NCI-H2196 (cell line): ENCODE measurements around the gene ARHGEF2.
A peak's percentile ranks its signal among the peaks of the same experiment; 100 is the strongest.

Experiments
- DNase-seq: peaks from one replicate; lab custom pipeline; 2025; ENCODE audit not compliant: unreplicated experiment; lab: John Stamatoyannopoulos, UW

Gene ARHGEF2

DNA sequence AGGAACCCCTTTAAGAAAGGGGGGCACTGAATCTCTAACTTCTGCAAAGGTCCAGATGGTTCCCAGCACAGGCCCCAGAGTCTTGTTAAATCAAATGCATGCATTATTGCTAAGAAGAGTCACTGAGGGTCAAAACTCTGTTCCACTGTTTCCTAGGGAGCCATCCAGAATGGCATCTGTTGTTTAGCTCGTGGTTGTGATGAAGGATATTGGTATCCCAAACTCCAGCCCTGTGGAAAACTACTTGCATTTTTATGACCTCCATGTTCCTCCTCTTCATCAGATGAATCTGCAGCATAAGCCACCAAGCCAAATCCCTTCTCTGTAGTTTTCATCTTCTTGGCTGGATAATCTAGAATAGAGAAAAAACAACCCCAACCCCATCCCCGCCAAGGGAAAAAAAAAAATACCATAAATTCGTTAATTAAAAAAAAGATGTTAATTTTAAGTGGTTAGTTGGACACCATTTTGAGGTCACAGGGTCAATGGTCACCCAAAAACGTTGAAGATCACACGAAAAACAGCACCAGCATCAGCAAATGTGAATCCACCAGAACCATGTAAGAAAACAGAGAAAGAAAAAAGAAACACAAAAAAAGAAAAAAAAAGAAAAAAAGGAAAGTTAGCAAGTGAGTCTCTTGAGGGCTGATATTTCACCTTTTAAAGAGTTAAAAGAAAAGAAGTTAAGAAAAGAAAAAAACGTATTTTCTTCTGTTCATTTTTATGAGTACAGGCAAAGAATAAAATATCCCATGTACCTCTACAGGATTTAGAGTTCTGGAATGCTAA lies 64.2 kb downstream of the ARHGEF2 start:
- no peak for DNase-seq

DNA sequence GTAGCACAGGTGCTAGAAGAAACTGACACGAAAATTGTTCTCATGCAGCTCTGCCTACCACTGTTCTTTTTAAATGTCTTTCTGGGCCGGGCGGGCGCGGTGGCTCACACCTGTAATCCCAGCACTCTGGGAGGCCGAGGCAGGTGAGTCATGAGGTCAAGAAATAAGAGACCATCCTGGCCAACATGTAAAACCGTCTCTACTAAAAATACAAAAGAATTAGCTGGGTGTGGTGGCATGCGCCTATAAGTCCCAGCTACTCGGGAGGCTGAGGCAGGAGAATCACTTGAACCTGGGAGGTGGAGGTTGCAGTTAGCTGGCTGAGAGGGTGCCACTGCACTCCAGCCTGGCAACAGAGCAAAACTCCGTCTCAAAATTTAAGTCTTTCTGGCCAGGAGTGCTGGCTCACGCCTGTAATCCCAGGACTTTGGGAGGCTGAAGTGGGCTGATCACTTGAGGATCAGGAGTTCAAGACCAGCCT lies 66.3 kb downstream of the ARHGEF2 start:
- DNase-seq: no peak

DNA sequence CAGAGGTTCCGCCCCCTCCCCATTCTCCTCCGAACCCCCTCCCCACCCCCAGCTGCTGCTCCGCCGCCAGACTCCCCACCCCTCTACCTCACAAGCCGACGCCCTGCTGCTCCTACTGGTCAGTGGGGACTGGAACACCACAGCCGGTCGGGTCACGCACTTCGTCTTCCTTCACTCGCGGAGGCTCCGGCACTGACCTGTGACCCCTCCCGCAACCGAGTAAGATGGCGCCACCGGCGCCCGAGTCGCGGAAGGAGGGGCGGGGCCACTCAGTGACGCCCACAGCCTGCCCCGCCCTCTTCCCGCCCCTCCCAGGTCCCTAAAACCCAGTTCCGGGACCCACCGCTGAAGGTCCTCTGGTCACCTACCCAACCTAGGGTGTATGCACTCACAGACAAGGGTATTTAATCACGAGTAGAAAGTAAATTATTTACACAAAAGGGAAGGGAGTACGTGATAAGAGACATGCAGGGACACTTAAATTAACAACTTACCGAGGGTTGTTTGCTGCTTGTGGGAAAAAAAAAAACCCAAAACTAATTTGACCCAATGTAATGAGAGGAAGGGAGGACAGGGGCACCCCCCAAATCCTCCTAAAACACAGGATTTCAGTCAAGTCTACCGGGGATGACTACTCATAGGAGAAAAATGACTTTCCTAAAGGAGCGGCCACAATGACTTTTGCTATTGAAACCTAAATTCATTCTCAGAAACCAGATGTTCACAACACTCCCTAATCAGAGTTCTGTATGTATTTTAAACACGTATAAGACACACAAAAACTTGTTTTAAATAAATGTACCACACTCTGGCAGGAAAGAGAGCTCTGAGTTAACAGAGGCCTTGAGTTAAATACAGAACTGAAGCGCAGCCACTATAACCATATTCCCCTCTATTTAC lies 66.9 kb downstream of the ARHGEF2 start, which contains the start of gene RIT1:
Gene RIT1 (minus strand): TSS at position 194 of the 900 bp plus-strand sequence. CDS start 588 bp downstream, outside the sequence.
- DNase-seq: peak; percentile 79

DNA sequence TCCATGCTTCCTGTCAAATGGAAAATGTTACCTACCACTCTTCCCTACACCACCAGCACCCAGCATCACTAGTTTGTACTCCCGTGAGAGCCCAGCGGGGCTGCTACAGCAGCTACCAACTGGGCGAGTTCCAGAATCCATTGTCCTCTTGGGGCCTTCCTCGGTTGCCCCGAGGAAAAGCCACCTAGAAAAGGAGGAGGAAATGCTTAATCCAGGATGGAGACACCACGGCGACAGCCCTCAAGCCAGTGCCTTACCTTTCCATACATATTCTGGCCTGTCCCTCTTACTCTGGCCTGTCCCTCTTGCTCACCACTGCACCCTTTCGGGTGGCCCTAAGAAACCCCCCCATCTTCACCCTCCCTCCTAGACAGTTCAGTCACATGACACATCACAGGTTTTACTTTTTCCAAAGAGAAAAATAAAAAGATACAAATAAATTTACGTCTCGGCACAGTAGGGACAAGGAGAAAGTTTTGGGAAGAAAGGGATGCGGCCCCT lies 67.7 kb downstream of the ARHGEF2 start:
- no peak for DNase-seq

DNA sequence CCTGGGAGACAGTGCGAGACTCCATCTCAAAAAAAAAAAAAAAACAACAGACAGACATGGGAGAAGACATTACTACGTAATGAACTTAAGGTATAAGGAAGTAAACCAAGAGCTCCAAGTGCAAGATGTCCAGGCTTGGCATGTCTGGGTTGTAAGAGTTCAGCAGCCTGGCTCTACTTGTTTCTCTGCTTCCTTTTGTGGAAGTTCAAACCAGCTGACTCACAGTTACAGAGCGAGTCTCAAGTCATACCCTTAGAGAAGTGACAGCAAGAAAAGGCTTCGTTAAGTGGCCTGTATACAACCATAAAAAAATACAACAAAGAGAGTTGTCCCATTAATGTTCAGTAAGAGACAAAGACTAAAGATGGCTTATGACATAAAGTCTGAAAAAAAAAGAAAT lies 68.5 kb downstream of the ARHGEF2 start:
- no peak for DNase-seq

DNA sequence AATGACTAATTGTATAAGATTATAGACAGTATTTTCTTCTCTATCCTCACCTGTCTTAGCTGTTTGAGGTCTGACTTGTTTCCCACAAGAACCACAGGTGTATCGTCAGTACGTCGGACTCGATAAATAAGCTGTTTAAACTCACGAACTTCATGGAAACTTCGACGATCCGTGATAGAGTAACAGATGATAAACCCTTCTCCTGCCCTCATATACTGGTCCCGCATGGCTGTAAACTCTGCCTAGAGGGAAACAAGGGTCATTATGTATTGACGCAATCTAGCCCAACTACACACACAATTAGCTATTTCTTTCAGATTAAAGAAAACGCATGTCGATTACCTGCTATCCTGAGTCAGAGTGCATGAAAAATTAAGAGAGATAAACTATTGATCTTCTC lies 74.1 kb downstream of the ARHGEF2 start:
- no peak for DNase-seq

DNA sequence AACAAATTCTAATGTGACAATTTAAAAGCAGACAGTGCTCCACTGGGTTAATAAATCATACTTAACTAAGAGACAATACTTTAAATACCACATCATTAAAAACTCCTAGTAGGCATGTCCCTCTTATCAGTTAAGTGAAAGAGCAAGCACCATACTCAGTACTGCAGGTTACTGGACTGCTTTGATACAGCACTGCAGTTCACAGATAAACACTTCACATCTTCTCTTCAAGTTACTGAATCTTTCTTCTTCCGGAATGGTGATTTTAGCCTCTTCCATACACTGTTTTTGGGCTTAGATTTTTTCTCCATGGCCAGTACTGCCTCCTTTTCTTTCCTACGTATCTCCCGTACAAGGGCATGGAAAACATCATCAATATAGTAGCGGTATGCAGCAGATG lies 78.2 kb downstream of the ARHGEF2 start:
- DNase-seq: no peak

DNA sequence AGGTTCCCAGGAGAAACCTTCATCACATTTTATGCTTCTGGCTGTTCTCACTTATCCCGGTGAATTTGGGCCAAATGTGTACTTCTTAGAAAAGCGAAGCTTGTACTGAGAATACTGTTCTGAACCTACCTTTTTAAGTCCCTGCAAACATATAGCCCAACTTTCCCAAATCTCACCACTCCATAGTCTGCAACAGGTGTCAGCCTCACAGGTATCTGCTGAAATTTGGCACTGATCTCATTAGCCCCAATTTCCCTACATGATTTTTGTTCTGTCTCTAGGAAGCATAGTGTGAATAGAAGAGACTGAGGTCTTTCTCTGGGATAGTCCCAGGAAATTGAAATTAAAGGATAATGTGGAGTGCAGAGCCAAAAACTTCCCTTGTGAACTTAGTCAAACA lies 78.7 kb downstream of the ARHGEF2 start:
- no peak for DNase-seq

DNA sequence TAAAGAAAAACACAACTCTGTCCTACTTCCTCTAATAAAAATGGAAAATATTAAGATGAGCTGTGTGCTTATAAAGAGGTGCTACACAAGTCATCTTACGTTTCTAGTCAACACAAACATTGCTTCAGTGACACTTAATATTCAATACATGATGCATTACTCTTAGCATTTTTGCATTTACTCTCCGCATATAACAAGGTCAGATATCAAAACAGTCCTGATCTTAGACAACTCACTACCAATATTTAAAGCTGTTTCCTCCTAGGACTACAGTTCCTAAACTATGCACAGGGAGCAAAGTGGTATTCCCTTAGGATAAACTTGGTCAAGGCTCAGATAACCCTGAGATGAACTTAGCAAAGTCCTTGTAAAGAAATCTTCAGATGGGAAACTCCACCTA lies 79.5 kb downstream of the ARHGEF2 start:
- no peak for DNase-seq

DNA sequence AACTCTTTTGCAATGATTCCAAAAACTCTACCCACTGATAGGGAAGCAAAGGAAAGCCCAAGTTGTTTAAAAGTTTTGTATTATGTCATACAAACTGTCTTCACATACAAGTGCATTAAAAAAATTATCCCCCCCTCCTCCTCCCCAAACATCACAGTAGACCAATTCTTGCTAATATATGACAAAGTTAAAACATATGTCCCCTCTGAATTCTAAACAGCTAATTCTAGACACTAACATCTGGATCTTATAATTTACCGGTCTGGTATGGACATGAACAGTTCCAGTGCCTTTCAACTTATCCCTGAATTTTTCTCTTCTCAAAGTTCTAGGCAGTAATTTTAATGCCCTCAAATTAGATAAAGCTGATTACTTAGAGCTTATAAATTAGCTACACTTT lies 80.6 kb downstream of the ARHGEF2 start:
- no peak for DNase-seq
